GM18951 (cell line): Measurements from ENCODE around the gene FARP2.
"Not testable (repeated sequence)": the region's sequence is repeated elsewhere in the genome, so short reads cannot be mapped to it uniquely, and the experiment has no call there.

ENCODE experiments used
- POLR2A ChIP-seq: IDR thresholded peaks from 4 replicates; pipeline ENCODE4 v1.6.1; 2011; ENCODE audit warnings: mild to moderate bottlenecking; ENCODE audit not compliant: insufficient read length, insufficient read depth; ENCODE audit errors: extremely low read depth
- in situ Hi-C: fragments of 300-500 bp; cut with MboI; formaldehyde crosslinking; loops from one replicate; pipeline ENCODE4 v1.12.0; 2022; ENCODE audit warnings: low sequenced_read_pairs, mixed read lengths, inconsistent platforms; ENCODE audit not compliant: unreplicated experiment

The FARP2 gene

DNA sequence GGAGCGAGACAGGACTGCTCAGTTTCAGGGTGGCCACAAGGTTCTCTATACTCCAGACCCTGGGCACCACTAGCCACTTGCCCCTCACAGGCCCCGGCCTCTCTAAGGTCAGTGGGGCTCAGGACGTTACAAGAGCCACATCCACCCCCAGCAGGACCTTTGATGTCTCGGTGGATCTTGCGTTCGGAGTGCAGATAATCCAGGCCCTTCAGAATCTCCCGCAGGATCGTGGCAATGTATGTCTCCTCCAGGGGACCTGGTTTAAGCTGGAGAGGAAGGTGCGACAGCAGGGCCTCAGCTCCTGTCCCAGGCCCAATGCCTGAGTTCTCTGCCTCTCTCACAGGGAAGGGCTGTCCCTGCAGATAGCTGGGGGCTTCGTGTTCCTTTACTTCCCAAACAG is 143.9 kb downstream of the FARP2 start:
- in situ Hi-C loops, result no loop called here
- no peak for TF ChIP-seq POLR2A

DNA sequence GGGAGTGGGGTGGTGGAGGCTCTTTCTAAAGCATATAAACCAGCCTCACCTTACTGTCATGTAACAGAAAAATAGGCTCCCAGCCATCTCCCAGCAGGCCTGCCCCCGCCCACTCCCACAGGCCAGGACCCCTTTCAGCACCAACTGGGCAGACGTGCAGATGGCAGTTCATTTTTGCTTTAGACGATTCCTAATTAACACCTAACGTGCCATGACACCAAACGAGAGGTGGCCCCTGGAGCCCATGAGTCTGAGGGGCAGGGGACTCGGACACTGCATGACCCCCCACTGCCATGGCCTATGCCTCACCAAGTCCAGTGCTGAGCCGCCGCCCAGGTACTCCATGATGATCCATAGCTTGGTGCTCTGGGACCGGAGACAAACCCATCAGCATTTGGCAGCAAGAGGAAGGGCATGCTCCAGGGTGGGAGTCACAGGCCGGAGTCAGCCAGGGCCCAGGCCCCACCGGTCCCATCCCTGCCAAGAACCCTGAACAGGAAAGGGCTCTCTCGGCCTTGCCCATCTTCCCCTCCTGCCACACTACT is 144.4 kb downstream of the FARP2 start:
- TF ChIP-seq POLR2A, result no peak
- in situ Hi-C loops, result no loop called here

DNA sequence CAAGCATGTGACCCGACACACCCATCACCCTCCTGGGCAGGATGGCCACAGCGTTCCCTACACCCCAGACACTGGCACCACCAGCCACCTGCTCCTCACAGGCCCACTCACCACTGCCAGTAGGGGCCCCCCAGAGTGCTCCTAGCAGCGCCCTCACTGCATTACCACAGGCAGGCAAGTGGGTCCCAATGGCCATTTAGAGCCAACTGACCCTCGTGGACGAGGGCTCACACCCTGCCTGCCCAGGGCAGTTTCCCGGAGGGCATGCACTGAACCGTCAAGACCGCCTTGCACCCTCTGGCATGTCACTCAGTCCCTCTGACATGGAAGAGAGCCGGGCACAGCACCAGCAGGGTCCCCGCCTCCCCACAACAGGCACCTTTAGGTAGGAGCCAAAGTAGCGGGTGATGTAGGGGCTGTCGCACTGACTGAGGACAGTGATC is 145.0 kb downstream of the FARP2 start:
- in situ Hi-C loops, result no loop called here

DNA sequence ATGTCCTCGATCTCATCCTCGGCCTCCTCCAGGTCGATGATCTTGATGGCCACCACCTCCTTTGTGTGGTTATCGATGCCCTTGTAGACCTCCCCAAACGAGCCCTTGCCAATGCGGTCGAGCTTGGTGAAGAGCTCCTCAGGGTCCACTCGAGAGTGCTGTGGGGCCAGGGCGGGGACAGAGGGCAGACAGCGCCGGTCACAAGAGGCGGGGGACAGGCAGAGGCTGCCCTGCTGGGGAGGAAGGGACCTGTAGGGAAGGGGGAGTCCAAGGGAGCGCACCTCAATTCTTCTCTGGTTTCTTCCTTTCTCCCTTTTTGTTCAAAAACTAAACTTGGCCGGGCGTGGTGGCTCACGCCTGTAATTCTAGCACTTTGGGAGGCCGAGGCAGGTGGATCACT is 145.5 kb downstream of the FARP2 start:
- in situ Hi-C loops, result no loop called here
- TF ChIP-seq POLR2A, result no peak

More for the DNA sequence above, 145.0 kb downstream of the FARP2 start:
- TF ChIP-seq POLR2A, result no peak

DNA sequence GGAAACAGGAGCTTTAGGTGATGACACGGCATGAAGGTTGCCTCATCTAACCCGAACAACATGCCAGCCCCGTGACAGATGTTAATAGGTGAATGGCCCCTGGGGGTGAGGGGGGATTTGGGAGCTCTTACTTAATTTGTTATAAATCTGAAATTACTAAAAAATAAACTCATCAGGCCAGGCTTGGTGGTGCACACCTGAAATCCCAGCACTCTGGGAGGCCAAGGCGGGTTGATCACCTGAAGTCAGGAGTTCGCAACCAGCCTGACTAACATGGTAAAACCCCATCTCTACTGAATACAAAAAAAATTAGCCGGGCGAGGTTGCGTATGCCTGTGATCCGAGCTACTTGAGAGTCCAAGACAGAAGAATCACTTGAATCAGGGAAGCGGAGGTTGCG is 146.2 kb downstream of the FARP2 start:
- in situ Hi-C loops, result no loop called here
- no peak for TF ChIP-seq POLR2A

DNA sequence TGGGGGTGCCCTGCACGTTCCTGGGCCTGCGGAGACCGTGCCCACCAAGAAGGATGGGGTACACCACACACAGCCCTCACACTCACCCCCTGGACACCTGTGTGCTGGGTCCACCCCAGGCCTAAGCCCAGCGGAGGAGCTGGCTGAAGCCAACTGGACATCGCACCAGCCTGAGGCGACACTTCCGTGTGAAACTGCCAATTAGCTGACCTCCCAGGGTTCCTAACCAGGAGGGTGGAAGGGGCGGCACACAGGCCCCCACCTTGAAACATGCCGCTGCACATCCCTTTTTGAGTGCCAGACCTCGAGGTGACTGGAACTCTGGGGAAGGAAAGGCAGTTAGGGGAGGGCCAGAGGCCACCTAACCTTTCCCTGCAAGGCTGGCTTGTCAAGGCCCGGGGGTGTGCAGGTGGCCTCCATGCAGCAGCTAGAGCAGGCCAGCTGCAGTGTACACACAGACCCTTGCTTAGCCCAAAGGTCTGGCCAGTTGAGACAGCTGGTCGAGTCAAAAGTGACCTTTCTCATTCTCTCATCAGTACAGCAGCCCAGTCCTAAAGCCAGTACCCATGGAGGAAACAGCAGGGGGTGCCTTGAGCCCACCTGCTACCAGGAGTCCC is 147.8 kb downstream of the FARP2 start:
- in situ Hi-C loops, result no loop called here
- no peak for TF ChIP-seq POLR2A

DNA sequence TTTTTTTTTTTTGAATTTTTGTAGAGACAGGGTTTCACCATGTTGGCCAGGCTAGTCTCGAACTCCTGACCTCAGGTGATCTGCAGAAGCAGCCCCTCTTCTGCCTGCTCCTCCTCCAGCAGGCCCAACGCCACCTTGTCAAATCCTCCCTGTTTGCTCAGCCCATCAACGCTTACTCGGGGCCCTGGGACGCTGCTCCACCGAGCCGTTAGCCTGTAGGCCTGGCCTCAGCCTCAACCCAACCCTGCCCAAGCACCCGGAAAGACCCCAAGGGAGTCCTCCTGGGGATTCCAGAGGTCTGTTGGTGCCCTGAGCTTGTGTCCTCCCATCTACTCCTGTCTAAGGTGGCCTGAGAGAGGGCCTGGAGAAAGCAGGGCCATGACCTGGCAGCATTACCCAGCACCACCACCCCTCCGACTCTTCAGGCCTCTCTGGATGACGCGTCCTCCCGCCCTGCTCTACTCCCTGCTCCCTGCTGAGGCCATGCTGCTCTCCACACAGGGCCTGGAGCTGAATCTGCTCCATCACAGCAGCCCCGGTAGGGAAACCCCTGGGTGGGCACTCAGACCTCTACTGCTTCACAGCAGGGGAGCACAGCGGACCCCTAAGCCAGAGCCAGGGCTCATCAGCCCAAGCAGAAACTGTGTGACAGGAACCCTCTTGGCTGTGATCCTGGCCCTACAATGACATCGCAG is 149.1 kb downstream of the FARP2 start:
- in situ Hi-C loops, result no loop called here
- TF ChIP-seq POLR2A, result no peak

DNA sequence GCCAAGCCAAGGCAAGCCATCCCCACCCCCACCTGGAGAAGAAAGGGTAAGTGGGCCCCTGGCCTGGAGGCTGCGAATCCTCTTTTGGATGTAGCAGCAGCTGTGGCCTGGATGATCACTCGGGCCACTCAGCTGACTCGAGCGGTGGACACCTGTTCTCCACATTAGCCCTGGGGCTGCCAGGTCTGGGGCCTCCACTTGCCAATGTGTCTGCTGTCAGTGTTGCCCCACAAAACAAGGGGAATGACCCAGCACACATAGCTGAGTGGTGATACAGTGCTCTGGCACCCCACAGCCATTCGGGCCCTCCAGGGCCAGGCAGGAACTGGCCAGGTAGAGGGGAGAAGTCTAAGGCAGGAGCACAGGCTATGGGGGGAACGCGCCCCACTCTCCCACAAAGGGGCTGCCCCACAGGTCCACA is 149.7 kb downstream of the FARP2 start:
- in situ Hi-C loops, result no loop called here
- TF ChIP-seq POLR2A, result no peak

DNA sequence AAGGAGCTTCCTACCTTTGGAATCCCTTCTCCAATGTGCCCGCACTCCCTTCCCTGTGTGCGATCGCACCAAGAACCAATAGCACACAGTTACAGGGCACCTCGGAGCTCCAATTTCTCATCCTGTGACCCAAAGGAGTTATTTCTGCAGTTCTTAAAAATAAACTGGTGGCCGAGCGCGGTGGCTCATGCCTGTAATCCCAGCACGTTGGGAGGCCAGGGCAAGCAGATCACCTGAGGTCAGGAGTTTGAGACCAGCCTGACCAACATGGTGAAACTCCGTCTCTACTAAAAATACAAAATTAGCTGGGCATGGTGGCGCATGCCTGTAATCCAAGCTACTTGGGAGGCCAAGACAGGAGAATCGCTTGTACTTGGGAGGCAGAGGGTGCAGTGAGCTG is 150.2 kb downstream of the FARP2 start:
- in situ Hi-C loops, result not testable (repeated sequence)

DNA sequence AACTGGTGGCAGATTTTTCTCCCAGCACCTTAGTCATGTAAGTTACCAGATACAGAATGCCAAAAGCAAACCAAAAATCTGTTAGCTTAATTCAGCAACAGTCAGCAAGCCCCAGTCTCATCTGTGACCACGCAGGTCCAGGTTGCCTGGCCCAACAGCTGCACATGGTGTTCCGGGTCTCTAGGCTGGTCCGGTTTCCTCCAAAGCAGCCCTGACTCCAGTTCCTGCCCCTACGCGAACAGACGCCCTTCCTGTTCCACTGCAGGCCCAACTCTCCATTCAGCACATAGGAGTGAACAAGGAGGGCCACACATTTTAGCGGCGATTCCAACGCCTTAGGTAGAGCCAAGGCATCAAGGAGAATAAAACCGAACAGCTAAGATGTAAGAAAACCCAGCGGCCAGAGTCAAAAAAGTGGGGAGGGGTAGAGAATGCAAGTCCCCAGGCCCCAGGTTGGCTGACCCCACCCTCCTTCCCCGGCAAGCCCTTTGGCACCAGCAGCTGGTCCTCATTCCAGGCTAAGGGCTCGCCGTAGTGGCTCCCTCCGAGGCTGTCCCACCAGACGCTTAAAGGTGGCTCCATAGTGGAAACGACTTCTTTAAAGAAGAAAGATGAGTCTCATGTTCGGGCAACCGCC is 150.8 kb downstream of the FARP2 start:
- no peak for TF ChIP-seq POLR2A
- in situ Hi-C loops, result no loop called here

DNA sequence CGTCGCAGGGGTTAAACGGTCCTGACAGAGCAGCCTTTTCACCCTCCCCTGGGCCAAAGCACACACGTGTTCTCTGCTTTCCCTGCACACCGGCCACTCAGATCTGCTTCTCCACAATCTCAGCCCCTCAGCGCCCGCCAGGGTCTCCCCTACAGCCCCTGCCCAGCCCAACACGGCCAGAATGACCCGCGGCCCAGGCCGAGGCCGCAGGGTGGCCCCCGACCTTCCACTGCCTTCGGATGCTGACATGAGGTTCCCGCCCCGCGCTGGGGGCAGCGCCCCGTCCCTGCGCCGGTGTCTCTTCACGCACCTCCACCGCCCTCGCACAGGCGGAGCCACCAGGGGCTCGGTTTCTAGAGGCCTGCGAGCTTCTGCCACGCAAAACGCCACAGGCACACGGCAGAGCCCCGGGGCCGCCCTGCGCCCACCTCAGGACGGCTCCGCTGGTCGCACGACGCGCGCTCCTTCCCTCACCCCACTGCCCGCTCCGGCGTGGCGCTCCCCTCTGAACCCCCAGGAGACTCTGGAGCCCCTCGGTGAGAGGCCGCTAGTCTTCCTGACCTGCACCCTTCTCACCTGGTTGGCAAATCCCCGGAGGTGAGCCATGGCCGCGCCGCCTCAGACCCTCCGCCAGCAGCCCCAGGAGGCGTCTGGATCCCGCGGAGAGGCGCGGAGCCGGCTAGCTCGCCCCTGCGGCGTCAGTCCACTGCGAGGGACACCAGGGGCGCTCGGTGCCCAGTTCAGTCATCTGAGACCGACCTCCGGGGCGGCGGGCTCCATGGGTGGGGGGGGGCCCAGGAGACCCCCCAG is 151.6 kb downstream of the FARP2 start:
- in situ Hi-C loops, result no loop called here
- no peak for TF ChIP-seq POLR2A

DNA sequence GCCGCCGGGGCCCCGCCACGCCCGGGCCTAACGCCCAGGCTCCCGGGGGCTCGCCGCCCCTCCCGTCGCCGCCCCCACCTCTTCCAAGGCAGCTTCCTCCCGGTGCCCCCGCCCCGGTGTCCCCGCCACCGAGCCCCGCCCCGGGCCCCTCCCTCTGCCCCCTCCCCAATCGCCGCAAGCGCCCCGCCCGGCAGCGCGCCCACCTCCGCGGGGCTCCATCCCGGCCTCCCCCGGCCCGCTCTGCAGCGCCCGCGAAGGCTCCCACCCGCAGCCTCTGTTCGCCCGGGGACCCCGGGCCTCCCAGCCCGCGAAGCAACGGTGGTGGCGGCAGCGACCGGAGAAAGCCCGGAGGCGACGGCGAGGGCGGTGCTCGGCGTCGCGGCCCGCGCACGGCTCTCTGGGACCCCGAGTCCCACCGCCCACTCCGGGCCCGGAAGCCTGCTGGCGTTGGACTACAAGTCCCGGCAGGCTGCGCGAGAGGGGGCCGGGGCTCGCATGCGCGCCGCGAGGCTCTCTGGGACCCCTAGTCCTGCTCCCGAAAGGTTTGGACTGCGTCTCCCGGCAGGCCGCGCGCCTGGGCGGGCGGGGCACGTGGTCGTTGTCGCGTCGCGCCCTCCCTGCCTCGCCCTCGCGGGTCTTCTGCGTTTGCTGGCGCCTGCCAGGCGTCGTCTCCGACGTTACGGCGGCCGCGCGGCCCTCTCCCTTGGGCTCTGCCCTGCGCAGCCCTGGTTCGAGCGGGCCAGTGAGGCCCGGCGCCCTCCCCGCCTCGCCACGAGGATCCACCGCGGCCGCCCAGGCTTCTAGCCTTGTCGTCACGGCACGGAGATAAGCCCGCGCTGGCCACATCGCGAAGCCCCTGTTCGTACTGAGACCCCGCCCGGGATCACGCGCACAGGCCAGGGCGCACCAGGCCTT is 152.4 kb downstream of the FARP2 start, which contains the start of gene STK25:
STK25 (minus strand) TSS at position 345 of the 915 bp plus-strand sequence. CDS start 549 bp downstream, outside the sequence.
- in situ Hi-C loops, result no loop called here
- TF ChIP-seq POLR2A, result peak; percentile 75
